Measurements from ENCODE around the gene HDAC10.

The HDAC10 gene

GRCh38 chr22:50215297-50216054 is 35.6 kb downstream of the HDAC10 start:
- Histone ChIP-seq H3K27ac (no peak overlapping the region), H3K9me3 (no peaks in the 10 kb centered on the region), H3K4me3 (ENCODE audit: low read depth in 1 of 2, low read length in 1 of 2) (no peak overlapping the region), H3K36me3 (peaks cover 100% of the 10 kb centered on the region), H3K27me3 (no peaks in the 10 kb centered on the region), H3K4me1 (ENCODE audit: control insufficient read depth in 1 of 2, insufficient read depth in 1 of 2, low read depth in 1 of 2, low read length in 1 of 2) (no peaks in the 10 kb centered on the region)
- TF ChIP-seq, protein P1, sequence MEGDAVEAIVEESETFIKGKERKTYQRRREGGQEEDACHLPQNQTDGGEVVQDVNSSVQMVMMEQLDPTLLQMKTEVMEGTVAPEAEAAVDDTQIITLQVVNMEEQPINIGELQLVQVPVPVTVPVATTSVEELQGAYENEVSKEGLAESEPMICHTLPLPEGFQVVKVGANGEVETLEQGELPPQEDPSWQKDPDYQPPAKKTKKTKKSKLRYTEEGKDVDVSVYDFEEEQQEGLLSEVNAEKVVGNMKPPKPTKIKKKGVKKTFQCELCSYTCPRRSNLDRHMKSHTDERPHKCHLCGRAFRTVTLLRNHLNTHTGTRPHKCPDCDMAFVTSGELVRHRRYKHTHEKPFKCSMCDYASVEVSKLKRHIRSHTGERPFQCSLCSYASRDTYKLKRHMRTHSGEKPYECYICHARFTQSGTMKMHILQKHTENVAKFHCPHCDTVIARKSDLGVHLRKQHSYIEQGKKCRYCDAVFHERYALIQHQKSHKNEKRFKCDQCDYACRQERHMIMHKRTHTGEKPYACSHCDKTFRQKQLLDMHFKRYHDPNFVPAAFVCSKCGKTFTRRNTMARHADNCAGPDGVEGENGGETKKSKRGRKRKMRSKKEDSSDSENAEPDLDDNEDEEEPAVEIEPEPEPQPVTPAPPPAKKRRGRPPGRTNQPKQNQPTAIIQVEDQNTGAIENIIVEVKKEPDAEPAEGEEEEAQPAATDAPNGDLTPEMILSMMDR (IDR thresholded peaks at IDR 0.05): no peak

- Histone ChIP-seq H3K27me3 (no peaks in the 10 kb centered on the region), H3K4me3 (ENCODE audit: low read depth in 1 of 2, low read length in 1 of 2) (no peak overlapping the region), H3K36me3 (peaks cover 98% of the 10 kb centered on the region), H3K27ac (no peak overlapping the region), H3K4me1 (ENCODE audit: control insufficient read depth in 1 of 2, insufficient read depth in 1 of 2, low read depth in 1 of 2, low read length in 1 of 2) (peaks cover 9 to 10% of the 10 kb centered on the region in 2 experiments), H3K9me3 (no peaks in the 10 kb centered on the region)
- TF ChIP-seq, protein P1 (IDR thresholded peaks at IDR 0.05): no peak
Observed at GRCh38 chr22:50213263-50213662, 37.8 kb downstream of the HDAC10 start.

DNA sequence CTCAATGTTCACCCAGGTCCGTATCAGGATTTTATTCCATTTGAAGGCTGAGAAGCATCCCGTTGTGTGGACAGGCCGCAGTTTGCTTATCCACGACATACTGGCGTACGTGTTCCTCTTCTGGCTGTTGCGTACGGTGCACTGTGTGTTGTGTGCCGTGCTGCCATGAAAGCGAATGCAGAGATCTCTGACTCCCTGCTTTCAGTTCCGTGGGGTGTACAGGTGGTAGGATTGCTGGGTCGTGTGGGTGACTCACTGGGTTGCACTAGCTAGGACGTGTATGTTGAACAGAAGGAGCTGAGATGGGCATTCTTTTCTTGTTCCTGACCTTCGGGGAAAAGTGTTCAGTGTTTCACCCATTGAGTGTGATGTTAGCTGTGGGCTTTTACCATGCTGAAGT is 39.9 kb downstream of the HDAC10 start:
- Histone ChIP-seq H3K27me3 (no peaks in the 10 kb centered on the region), H3K36me3 (peaks cover 98% of the 10 kb centered on the region), H3K4me1 (ENCODE audit: control insufficient read depth in 1 of 2, insufficient read depth in 1 of 2, low read depth in 1 of 2, low read length in 1 of 2) (peaks cover 21 to 26% of the 10 kb centered on the region in 2 experiments), H3K9me3 (no peaks in the 10 kb centered on the region), H3K27ac (no peak overlapping the region), H3K4me3 (ENCODE audit: low read depth in 1 of 2, low read length in 1 of 2) (no peak overlapping the region)
- TF ChIP-seq, protein P1 (IDR thresholded peaks at IDR 0.05): no peak

DNA sequence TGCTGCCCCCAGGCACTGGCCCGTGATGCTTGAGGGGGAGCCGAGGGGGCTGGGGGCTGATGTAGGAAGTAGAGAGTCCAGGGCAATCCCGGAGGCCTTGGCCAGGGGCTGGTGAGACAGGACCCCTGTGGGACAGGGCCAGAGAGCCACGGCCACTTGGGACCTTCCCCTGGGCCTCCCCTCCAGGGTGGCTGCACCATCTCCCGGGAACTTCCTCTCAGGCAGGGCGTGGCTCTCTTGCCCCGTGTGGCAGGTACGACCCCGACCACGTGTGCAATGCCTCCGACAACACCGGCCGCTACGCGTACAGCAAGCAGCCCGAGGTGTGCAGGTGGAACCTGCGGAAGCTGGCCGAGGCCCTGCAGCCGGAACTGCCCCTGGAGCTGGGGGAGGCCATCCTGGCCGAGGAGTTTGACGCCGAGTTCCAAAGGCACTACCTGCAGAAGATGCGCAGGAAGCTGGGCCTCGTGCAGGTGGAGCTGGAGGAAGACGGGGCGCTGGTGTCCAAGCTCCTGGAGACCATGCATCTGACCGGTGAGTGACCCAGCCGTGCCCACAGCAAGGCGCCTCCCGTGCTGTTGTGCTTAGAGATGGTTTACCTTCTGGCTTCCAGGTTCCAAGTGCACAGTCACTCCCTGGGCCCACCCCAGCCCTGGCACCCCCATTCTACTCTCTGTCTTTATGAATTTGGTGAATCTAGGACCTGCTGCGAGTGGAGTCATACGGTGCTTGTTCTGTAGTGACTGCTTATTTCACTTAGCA is 40.5 kb downstream of the HDAC10 start:
- Histone ChIP-seq H3K4me3 (ENCODE audit: low read depth in 1 of 2, low read length in 1 of 2) (no peak overlapping the region), H3K27me3 (no peaks in the 10 kb centered on the region), H3K36me3 (peaks cover 96% of the 10 kb centered on the region), H3K4me1 (ENCODE audit: control insufficient read depth in 1 of 2, insufficient read depth in 1 of 2, low read depth in 1 of 2, low read length in 1 of 2) (peaks cover 21 to 26% of the 10 kb centered on the region in 2 experiments), H3K27ac (no peak overlapping the region), H3K9me3 (no peaks in the 10 kb centered on the region)
- TF ChIP-seq, protein P1 (IDR thresholded peaks at IDR 0.05): no peak

GRCh38 chr22:50209893-50210292 is 41.2 kb downstream of the HDAC10 start:
- Histone ChIP-seq H3K36me3 (peaks cover 90% of the 10 kb centered on the region), H3K27ac (peak overlapping the region; percentile 13), H3K9me3 (no peaks in the 10 kb centered on the region), H3K4me1 (ENCODE audit: control insufficient read depth in 1 of 2, insufficient read depth in 1 of 2, low read depth in 1 of 2, low read length in 1 of 2) (peaks cover 24 to 31% of the 10 kb centered on the region in 2 experiments), H3K4me3 (ENCODE audit: low read depth in 1 of 2, low read length in 1 of 2) (no peak overlapping the region), H3K27me3 (no peaks in the 10 kb centered on the region)
- TF ChIP-seq, protein P1 (IDR thresholded peaks at IDR 0.05): peak; percentile 86

Measured in neutrophil (primary cell).